HG02840 (cell line): ENCODE results near the gene OSBPL2.

ENCODE experiments used
- ATAC-seq: cut with Tn5 transposase; IDR thresholded peaks from one replicate; pipeline ENCODE4 v1.9.1; 2021; ENCODE audit warnings: mild to moderate bottlenecking, moderate library complexity, moderate number of reproducible peaks; ENCODE audit not compliant: unreplicated experiment, low FRiP score

The OSBPL2 gene

DNA sequence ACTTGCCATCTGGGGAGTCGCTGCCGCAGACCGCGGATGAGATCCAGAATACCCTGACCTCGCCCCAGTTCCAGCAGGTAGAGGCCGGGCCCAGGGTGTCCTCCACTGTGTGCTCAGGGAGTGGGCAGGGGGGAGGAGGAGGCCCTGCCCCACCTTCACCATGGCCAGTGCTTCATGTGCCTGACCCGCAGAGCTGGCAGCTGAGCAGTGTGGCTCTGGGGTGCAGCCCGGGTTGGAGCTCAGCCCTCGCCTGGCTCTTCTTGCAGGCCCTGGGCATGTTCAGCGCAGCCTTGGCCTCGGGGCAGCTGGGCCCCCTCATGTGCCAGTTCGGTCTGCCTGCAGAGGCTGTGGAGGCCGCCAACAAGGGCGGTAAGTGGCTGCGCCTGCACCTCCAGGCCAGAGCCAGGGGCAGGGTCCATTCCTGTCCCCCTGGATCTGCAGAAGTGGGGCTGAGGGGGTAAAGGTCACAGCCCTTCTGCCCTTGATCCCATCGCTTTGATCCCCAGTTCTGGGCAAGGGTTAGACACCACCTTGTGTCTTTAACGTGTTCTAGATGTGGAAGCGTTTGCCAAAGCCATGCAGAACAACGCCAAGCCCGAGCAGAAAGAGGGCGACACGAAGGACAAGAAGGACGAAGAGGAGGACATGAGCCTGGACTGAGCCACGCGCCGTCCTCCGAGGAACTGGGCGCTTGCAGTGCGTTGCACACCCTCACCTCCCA, 69.9 kb downstream of the OSBPL2 start:
- ATAC-seq: no peak

DNA sequence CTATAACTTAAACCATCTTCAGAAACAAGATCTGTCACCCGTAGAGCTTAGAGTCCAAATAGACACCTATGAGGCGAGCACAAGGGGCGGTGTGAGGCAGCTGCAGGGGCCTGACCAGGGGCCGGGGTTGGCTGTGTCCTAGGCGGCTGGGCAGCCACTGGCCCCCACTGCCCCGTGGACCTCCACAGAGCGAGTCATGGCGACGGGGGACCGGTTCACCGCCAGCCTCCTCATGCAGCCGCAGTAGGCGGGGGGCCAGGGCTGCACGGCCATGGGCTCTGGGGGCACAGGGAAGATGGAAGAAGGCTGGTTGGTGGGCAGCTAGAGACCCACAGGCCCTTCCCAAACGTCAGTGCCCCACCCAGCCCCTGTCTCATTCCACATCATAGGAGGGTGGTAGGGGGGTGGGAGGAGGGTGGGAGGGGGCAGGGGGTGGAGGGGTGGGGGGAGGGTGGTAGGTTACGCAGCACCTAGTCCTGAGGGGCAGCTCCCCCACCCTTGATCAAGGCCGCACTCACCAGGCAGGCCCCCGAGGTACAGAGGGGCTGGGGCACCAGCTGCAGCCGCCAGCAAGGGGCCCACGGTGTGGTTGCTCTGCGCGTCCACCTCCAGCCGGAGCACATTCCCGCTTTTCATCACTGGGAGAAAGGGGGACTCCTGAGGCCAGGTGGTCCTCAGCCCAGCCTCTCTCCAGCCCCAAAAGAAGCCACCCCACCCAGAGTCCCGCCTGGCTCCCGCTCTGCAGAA, 71.0 kb downstream of the OSBPL2 start:
- no peak for ATAC-seq

DNA sequence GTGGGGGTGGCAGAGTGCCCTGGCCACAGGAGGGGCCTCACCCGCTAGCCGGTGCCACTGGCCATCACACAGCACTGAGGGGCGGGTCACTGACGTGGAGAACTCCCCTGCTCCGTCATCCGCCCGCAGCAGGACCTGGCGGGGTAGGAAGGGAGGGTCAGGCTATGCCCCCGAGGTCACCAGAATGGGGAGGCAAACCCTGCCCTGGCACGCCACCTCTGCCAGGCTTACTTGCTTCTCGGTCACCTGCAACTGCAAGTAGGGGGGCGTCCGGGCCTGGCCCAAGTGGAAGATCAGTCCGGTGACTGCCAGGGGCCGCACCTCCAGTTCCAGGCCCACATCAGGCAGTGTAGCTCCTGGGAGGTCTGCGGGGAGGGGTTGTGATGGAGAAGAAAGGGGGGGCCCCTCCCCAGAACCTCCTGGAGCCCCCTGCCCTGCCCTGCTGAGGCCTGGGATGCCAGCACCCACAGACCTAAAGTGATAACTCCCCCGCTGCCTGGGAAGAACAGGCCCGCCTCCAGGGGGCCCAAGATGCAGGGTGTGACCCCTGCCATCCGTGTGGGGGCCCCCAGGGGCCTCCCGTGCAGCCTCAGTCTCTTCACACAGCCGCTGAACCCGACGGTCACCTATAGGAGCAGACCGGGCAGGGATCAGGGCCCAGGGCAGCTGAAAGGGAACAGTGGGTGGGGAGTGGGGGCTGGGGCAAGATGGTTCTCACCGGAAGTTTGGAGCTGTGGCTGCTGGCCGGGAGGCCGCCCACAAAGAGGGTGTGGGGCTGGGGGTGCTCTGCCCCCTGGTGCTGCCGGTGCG, 71.8 kb downstream of the OSBPL2 start:
- ATAC-seq: no peak

DNA sequence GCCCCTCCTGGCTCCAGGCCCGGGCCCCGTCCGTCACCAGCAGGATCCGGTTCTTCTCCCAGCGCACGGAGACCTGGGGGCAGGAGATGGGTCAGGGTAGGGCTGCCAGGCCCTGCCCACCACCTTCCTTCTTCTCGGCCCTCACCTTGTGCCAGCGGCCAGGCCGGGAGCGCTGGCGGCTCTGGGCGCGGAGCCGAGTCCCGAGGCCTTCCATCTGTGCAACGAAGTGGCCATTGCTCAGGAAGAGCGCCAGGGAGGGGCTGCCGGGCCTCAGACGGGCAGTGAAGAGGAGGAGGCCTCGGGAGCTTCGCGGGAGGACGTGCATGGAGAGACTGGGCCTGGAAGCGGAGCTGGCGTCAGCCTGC, 72.4 kb downstream of the OSBPL2 start:
- ATAC-seq: no peak

DNA sequence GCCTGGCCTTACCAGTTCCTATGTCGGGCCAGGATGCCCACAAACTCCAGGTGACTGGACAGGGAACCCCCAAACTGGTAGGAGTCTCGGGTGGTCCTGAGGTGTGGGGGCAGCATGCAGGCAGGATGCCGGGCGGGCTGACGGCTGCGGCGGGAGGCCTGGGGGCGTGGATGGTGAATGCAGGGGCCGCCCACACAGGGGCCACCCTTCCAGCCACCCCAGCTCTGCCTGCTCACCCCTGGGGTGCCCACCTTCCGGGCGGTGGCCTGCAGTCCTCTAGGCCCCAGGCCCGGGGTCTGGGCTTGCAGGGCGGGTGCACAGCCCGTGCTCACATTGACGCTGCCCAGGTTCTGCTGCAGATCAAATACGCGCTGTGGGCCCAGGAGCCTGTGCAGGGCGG, 72.8 kb downstream of the OSBPL2 start:
- no peak for ATAC-seq

DNA sequence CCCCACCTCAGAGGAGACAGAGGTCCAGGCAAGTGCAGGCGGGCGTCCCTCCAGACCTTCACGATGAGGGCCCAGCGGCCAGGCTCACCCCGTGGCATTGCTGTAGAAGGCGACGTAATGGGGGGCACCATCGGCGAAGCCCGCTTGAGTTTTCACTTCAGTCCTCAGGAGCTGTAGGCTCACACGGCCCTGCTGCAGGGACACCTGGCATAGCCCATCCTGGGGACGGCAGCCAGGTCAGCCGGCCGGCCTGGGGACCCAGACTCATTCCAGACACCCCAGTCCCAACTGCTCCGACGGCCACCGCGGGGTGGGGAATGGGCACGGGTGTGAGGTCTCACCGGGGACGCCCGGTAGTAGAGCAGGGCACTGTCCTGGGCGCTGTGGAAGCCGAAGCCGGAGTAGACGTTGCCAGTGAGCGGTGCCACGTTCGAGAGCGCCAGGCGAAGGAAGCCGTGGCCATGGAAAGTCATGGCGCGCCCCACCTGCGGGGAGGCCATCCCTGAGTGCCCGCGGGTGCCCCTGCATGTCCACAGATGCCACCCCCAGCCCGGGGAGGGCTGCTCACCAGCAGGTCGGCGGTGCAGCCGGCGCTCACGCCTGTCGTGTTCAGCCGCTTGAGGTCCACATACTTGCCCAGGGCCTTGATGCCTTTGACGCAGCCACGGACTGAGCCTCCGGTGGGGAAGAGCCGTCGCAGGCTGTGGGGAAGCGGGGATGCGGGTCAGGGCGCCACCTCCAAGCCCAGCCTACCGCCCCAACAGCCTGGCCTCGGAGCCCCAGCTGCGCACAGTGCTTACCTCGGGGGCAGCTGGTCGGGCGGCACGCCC, 73.7 kb downstream of the OSBPL2 start:
- ATAC-seq: no peak

DNA sequence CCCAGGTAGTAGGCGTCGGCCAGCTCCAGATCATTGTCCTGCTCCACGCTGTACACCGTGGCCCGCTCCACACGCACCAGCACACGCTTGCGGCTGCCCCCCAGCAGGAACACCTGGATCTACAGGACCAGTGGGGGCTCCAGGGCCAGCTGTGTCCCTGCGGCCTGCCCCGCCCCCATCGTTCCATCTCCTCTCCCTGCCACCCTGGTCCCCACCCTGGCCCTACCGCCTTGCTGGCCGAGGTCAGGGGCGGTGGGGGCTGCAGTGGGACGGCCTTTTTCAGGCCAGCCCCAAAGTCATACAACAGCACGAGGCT, 74.3 kb downstream of the OSBPL2 start:
- ATAC-seq: no peak

DNA sequence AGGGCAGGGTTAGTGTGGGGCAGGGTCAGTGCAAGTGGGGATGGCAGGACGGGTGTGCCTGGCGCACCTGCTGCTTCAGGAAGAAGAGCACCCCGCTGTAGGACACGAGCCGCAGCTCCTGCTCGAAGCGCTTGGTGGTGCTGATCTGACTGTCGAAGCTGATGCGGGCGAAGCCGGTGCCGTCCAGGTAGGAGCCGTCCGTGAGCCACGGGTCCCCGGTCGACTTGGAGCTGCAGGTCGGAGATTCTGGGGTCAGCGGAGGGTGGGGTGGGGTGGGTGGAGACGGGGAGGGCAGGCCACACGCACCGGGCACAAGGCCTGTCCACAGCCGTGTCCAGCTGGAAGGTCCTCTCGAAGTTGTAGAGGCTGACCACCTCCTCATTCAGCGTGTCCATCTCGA, 74.7 kb downstream of the OSBPL2 start:
- no peak for ATAC-seq

DNA sequence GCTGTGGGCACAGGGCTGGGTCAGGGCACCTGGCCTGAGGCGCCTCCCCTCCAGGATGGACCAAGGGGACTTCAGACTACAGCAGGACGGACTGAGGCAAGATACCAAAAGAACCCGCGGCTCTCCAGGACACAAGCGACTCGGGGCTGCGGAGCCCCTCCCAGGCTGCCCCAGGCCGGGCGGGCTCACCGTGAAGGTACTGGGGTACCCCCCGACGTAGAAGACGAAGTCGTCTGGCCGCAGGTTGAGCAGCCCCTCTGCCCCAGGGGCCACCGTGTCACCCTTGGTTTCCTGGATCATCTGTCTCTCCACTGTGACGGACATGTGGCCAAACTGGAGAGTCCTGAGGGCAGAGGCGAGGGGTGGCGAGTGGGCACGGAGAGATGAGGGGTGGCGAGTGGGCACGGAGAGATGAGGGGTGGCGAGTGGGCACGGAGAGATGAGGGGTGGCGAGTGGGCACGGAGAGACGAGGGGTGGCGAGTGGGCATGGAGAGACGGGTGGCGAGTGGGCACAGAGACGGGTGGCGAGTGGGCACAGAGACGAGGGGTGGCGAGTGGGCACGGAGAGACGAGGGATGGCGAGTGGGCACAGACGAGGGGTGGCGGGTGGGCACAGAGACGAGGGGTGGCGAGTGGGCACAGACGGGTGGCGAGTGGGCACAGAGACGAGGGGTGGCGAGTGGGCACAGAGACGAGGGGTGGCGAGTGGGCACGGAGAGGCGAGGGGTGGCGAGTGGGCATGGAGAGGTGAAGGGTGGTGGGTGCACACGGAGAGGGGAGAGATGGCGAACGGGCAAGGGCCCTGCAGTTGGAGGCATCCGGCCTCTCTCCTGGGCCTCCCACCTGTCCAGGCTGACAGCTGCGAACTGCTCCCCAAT, 75.4 kb downstream of the OSBPL2 start:
- no peak for ATAC-seq

DNA sequence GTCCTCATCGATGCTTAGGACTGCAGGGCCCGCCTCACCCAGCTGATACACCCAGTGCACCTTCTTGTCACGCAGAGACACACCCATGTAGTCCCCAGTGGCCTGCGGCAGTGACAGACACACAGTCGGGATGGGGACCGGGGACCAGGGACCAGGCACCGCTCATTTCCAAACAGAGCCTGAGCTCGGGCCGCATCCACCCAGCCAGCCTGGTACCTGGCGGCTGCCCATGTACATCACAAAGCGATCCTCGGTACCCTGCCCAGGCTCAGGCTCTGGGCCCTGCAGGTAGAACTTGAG, 76.0 kb downstream of the OSBPL2 start:
- no peak for ATAC-seq

DNA sequence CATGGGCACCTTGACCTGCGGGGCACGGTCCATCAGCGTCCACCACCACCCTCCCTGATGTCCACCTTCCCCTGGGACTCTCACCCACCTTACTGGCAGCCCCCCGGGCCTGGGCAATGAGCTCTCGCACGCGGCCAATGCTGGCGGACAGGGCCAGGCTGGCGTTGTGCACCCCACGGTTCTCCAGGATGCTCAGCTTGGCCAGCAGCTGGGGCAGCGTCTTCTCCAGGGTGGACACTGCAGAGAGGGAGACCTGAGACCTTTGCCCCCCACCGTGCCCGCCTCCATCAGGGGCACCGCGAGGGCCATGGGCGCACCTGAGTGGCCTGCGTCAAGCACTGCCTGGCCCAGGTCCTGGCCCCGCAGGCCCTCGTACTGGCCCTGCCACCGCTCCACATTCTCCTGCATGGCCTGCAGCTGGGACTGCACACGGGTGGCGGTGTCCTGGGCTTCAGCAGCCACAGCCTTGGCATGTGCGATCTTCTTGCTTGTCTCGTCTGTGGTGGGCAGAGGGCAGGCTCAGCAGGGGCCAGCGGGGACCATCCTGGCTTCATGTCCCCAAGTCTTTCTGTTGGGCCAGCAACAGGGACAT, 76.5 kb downstream of the OSBPL2 start:
- ATAC-seq: no peak

DNA sequence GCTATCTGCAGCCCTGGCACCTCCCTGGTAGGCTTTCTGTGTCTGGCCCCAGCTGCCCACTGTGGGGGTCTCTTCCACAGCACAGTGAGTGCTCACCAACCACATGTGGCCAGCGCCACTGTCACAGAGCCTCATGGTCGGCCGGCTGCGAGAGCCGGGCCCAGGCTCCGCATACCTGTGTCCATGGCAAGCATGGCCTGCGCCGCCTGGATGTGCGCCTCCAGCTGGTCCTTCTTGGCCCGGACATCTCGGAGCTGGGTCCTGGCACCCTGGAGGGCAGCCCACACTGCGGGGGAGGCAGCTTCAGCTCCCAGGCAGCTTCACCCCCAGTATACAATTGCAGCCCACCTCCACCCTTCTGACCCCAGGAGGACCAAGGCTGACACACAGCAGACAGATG, 77.5 kb downstream of the OSBPL2 start:
- ATAC-seq: no peak

DNA sequence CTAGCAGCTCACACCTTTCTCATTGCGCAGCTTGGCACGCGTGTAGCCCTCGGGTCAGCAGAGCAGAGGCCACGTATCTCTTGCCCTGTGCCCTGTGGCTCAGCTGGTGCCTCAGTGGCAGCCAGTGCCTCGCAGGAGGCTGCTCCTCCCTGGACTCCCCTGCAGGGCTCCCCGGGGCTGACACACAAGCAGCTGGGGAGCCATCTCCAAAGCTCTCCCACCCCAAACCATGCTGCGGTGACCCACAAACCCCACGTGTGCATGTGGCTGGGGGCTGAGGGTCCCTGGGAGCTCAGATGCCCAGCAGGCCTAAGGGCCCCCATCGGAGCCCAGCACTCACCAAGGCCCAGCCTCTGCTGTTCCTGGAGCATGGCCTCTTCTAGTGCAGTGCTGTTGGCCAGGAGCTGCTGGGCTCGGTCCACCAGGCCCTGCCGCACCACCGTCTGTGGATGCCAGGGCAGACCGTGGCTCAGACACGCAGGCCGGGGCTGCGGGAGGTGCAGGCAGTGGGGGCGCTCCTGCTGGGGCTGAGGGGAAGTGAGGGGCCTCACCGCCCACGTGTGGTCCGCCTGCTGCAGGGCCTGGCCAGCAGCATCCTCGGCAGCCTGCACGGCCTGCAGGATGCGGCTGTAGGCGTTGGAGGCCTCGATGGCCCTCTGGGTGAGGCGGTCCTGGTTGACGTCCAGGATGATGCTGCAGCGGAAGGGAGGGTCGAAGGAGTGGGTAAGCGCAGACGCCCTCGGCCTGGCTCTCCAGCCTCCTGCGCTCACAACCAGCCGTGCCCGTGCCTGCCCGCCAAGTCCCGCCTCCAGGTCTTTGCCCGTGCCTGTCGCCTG, 78.2 kb downstream of the OSBPL2 start:
- no peak for ATAC-seq

DNA sequence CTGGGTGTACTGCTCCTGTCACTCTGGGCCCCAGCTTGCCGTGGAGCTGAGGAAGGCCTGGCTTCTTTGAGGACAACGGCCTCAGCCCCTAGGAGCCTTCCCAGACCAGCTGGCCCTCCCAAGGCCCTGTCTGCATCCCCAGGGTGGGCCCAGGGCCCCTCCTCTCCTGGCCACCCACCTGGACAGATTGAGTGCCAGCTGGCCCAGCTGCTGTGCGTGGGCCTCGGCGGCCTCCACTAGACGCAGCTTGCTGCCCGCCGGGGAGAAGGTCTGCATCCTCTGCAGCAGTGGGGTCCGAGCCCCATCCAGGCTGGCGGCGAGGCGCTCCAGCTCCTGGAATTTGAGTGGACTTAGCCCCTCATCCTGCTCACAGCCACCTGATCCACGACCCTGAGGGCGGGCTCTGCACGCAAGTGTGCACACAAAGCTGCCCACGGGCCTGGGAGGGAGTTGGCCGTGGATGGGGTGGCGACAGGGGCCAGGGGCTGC, 78.9 kb downstream of the OSBPL2 start:
- no peak for ATAC-seq

DNA sequence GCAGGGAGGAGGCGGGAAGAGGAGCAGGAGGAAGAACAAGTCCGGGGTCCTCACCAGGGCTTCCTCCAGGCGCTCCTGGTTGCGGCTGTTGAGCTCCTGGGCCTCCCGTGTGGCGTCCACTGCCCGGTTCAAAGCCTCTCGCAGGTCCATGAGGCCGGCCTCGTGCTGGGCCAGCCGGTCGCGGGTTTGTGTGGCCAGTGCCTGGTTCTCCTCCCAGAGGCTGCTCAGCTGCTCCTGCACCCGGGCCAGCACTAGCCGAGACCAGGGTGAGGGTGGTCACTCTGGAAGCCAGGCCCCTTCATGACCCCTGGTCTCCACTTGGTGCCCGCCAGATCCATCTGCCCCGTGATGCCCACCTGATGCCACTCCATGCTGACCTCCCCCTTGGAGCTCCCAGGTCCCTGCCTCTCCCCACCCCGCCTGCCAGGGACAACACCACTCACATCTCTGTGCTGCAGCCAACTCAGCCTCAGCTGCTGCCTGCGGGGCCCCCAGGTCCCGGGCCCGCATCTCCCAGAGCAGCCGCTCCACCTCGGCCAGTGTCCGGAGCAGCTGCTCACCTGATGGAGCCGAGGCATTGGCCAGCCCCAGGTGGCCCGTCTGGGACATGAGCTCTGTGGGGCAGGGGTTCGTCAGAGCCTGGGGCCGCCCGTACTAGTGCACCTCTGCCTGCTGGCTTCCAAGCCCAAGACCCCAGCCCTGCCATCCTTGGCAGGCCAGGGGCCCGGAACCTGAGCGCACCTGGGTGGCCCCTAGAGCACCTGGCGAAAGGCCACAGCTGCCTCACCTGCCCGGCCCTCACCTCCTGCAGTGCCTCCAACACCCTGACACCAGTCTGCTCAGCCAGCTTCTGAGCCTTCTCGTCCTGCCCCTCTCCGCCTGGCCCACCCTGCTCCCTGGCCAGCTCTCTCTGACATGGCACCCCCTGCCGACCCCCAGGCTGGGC, 80.4 kb downstream of the OSBPL2 start:
- no peak for ATAC-seq

DNA sequence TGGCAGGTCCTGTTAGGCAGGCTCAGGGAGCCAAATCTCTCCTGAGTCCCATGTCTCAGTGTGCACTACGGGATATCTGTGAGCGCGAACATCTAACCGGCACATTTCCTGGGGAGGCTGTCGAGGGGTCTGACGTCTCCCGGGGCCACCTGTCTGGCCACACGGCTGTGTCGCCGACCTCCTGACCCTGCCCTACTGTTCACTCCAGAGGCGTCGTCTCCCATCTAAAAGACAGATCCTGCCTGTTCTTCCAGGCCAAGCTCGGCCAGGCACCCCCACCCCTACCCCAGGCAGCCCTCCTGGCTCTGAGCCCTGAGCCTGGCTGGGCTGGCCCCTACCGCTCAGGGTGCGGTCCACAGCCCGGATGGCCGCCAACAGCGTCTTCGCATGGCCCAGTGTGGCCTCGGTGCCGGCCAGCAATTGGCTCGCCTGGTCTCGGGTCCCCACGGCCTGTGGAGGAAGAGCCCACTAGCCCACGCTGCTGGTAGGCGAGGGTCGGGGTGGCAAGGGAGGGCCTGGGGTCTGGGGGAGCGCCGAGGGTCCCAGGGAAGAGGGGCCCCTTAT, 81.1 kb downstream of the OSBPL2 start:
- no peak for ATAC-seq
